ENCODE results near the gene RMI2. TPM values are rescaled to one million over a fixed set of nuclear protein-coding genes. Genes with fewer than 3 reads are reported as not detected.

Gene RMI2
- total RNA-seq, 6 experiments from 2014 or later: 0.37 to 2.9 (median 1.0) TPM

DNA sequence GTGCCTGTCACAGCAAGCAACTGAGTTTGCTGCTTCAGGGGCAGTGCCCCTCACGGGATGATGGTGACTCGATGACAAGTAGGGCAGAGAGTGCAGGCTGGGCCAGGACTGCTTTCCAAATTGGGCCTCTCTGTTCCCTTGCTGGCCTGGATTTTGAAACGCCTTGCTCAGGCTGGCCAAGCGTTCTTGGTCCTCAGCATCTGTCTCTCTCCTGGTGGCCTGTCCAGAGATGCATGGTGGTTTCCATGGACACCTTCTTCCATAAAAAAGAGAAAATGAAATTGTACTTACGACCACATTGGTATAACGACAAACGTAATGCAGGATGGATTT lies 44.7 kb upstream of the RMI2 start:
- Histone ChIP-seq H3K4me3 (no peak overlapping the region), H3K27me3 (no peaks in the 10 kb centered on the region), H3K4me1 (peaks cover 0 to 22% (median 4%) of the 10 kb centered on the region in 4 donors), H3K9me3 (no peaks in the 10 kb centered on the region), H3K36me3 (no peaks in the 10 kb centered on the region), H3K27ac (no peak overlapping the region)
- no peak for ATAC-seq
- intact Hi-C loops (cut with DNase I): no loop called here
- no peak for TF ChIP-seq POLR2A (IDR thresholded peaks at IDR 0.05)
- TF ChIP-seq, protein P1, sequence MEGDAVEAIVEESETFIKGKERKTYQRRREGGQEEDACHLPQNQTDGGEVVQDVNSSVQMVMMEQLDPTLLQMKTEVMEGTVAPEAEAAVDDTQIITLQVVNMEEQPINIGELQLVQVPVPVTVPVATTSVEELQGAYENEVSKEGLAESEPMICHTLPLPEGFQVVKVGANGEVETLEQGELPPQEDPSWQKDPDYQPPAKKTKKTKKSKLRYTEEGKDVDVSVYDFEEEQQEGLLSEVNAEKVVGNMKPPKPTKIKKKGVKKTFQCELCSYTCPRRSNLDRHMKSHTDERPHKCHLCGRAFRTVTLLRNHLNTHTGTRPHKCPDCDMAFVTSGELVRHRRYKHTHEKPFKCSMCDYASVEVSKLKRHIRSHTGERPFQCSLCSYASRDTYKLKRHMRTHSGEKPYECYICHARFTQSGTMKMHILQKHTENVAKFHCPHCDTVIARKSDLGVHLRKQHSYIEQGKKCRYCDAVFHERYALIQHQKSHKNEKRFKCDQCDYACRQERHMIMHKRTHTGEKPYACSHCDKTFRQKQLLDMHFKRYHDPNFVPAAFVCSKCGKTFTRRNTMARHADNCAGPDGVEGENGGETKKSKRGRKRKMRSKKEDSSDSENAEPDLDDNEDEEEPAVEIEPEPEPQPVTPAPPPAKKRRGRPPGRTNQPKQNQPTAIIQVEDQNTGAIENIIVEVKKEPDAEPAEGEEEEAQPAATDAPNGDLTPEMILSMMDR (IDR thresholded peaks at IDR 0.05): no peak
- 72% methylated on average over 4 of the region's 7 CpGs for WGBS (ENCODE audit: insufficient coverage, low coverage, low lambda C conversion rate, missing lambda C conversion rate)
- DNase-seq: no peak

DNA sequence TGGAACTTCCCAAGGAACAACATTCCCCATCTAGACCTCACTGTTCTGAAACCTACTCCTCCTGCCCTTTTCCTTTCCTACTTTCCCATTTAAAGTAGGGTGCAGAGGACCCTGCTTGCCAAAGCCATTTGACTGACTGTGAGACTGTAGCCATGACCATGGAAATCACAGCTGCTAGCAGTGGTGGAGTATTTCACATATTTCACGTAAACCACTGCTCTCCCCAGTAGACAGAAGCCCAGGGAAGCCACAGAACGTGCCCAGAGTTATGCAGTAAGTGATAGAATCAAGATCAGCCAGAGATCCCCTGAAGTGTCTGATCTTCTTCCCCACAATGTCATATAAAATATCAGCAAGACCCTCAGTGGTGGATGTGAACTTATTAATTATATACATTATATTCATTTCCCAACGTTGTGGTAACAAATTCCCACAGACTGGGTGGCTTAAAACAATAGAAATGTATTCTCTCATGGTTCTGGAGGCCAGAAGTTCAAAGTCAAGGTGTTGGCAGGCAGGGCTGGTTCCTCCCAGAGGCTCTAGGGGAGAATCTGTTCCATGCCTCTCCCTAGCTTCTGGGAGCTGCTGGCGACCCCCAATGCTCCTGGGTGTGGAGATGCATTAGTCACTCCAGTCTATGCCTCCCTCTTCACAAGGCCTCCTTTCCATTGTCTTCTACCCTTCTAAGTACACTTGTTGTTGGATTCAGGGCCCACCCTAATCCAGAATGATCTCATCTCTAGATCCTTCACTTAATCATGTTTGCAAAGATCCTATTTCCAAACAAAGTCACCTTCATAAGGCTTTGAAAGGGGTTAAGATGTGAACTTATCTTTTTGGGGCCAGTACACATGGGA lies 43.4 kb upstream of the RMI2 start:
- 83% methylated on average over 4 of the region's 4 CpGs for WGBS (ENCODE audit: insufficient coverage, low coverage, low lambda C conversion rate, missing lambda C conversion rate)
- ATAC-seq (no peak), DNase-seq (no peak)
- intact Hi-C loops (cut with DNase I): no loop called here
- H3K9me3 ChIP-seq: no peaks in the 10 kb centered on the region
- no peak overlapping the region for H3K4me3 ChIP-seq
- H3K27ac ChIP-seq: no peak overlapping the region
- no peaks in the 10 kb centered on the region for H3K36me3 ChIP-seq
- H3K27me3 ChIP-seq: no peaks in the 10 kb centered on the region
- H3K4me1 ChIP-seq: peaks cover 0 to 15% (median 4%) of the 10 kb centered on the region in 4 donors
- TF ChIP-seq, protein P1 (IDR thresholded peaks at IDR 0.05): no peak
- TF ChIP-seq POLR2A (IDR thresholded peaks at IDR 0.05): no peak

DNA sequence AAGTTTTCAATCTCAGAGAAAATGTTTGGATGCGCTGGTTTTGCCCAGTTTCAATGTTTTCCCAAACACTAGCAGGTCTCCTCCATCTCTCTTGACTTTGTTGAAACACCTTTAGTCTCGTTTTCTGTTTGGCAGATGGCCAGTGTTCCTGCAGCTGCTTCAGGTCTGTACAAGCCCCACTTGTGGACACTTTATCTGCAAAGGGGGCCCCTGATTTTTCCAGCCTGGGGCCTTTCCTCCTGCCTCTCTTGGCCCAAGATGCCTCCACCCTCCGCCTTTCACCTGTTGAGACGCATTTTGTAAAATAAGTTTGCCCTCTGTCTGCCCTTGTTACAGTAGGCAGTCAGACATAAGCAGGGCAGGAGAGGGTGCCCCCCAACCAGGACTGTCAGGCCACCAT lies 42.3 kb upstream of the RMI2 start:
- H3K4me1 ChIP-seq: peaks cover 0 to 14% (median 0%) of the 10 kb centered on the region in 4 donors
- WGBS (ENCODE audit: insufficient coverage, low coverage, low lambda C conversion rate, missing lambda C conversion rate): 83% methylated on average over 4 of the region's 4 CpGs

DNA sequence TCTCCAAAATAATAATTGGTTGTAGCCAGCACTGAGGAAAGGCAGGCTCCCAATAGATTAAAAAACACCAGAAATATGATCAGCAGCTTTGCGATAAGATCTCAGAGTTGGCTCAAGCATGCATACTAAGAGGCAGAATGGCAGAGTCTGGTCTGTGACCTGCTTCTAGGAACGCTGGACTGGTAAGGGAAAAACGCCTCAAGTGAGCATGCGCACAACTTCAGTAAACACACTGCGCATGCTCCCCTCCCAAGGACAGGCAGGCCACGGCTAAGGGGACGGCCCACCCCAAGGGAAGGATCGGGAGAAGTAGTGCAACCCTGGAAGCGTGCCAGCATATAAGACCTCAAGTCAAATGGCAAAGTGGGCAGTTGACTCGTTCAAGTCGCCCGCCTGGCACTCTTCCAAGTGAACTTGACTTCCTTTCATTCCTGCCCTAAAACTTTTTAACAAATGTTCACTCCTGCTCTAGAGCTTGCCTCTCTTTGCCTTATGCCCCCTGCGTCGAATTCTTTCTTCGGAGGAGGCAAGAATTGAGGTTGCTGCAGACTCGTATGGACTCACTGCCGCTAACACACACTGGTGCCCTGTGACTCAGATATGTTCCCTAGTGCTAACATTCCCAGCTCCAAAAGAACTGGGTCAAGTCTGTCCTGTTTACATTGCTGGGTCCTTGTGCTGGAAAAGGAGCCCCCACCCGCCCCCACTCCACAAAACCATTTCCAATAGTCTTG lies 41.7 kb upstream of the RMI2 start:
- TF ChIP-seq POLR2A (IDR thresholded peaks at IDR 0.05): no peak
- TF ChIP-seq, protein P1 (IDR thresholded peaks at IDR 0.05): no peak
- no peak overlapping the region for H3K27ac ChIP-seq
- H3K4me1 ChIP-seq: peaks cover 0 to 10% (median 0%) of the 10 kb centered on the region in 4 donors
- no peaks in the 10 kb centered on the region for H3K27me3 ChIP-seq
- DNase-seq (no peak), ATAC-seq (no peak)
- 64% methylated on average over 16 of the region's 18 CpGs for WGBS (ENCODE audit: insufficient coverage, low coverage, low lambda C conversion rate, missing lambda C conversion rate)
- no peak overlapping the region for H3K4me3 ChIP-seq
- H3K36me3 ChIP-seq: no peaks in the 10 kb centered on the region
- H3K9me3 ChIP-seq: no peaks in the 10 kb centered on the region
- intact Hi-C loops (cut with DNase I): no loop called here

More for the DNA sequence above, 42.3 kb upstream of the RMI2 start:
- Histone ChIP-seq H3K27me3 (no peaks in the 10 kb centered on the region), H3K27ac (no peak overlapping the region), H3K4me3 (no peak overlapping the region), H3K36me3 (no peaks in the 10 kb centered on the region), H3K9me3 (no peaks in the 10 kb centered on the region)
- DNase-seq (no peak), ATAC-seq (no peak)
- intact Hi-C loops (cut with DNase I): no loop called here
- TF ChIP-seq, protein P1 (IDR thresholded peaks at IDR 0.05): no peak
- no peak for TF ChIP-seq POLR2A (IDR thresholded peaks at IDR 0.05)
